ENCODE results near the gene MAP2K5.
A peak's percentile ranks its signal among the peaks of the same experiment; 100 is the strongest.

Gene MAP2K5

DNA sequence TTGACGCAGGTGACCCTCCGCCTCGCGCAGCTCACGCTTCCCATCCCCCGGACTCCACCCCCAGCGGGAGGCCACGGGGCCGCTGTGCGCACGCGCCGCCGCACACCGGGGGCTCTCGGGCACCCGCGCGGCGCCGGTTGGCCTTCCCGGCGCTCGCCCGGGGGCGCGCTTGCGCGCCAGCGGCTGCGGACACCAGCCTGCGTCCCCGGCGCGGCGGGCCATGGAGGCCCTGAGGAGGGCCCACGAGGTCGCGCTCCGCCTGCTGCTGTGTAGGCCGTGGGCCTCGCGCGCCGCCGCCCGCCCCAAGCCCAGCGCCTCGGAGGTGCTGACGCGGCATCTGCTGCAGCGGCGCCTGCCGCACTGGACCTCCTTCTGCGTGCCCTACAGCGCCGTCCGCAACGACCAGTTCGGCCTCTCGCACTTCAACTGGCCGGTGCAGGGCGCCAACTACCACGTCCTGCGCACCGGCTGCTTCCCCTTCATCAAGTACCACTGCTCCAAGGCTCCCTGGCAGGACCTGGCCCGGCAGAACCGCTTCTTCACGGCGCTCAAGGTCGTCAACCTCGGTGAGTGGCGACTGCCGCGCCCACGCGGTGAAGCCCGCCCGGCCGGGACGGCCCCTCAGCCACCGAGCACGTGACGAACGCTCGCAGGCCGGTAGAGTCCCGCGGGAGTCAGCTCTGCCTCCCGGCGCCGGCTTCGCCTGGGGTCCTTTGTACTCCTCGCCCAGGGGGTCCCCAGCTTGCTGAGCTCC lies 21.3 kb upstream of the MAP2K5 start, which contains the start of gene C15orf61 (continued):
- no peak for TF ChIP-seq ZNF175 (tag by site-specific recombination; IDR thresholded peaks at IDR 0.05)
- TF ChIP-seq GLIS2 (tag by site-specific recombination; IDR thresholded peaks at IDR 0.05) = peak; percentile 100
- TF ChIP-seq GLI4 (tag by site-specific recombination; IDR thresholded peaks at IDR 0.05) = peak; percentile 94; the same call in 1 of the 2 replicates
- TF ChIP-seq ZNF660 (tag by site-specific recombination; IDR thresholded peaks at IDR 0.05) = no peak; the same call in 1 of the 2 replicates
- peak; percentile 85 for TF ChIP-seq YY1 (tag by site-specific recombination; IDR thresholded peaks at IDR 0.05)
- no peak for TF ChIP-seq ZNF23 (tag by site-specific recombination; IDR thresholded peaks at IDR 0.05; ENCODE audit: borderline replicate concordance)
- peak; percentile 88; the same call in 1 of the 2 replicates for TF ChIP-seq SP3 (tag by site-specific recombination; IDR thresholded peaks at IDR 0.05)
- peak; percentile 40; the same call in 1 of the 2 replicates for TF ChIP-seq ZNF394 (tag by site-specific recombination; IDR thresholded peaks at IDR 0.05; ENCODE audit: borderline replicate concordance)
- peak; percentile 73 for TF ChIP-seq BCL11A (tag by site-specific recombination; IDR thresholded peaks at IDR 0.05; ENCODE audit: low read depth)
- no peak for TF ChIP-seq SCRT1 (tag by site-specific recombination; IDR thresholded peaks at IDR 0.05; ENCODE audit: borderline replicate concordance)
- TF ChIP-seq ZNF354C (tag by site-specific recombination; IDR thresholded peaks at IDR 0.05; ENCODE audit: borderline replicate concordance, low read depth) = no peak
- peak; percentile 77; the same call in 1 of the 2 replicates for TF ChIP-seq ZNF626 (tag by site-specific recombination; IDR thresholded peaks at IDR 0.05)
- TF ChIP-seq ZNF621 (tag by site-specific recombination; IDR thresholded peaks at IDR 0.05) = no peak
- peak; percentile 91; the same call in 1 of the 2 replicates for TF ChIP-seq TCF7L2 (IDR thresholded peaks at IDR 0.05; ENCODE audit: borderline replicate concordance, low read depth, low read length)
- TF ChIP-seq ZNF514 (tag by site-specific recombination; IDR thresholded peaks at IDR 0.05) = no peak
- TF ChIP-seq, protein P1, sequence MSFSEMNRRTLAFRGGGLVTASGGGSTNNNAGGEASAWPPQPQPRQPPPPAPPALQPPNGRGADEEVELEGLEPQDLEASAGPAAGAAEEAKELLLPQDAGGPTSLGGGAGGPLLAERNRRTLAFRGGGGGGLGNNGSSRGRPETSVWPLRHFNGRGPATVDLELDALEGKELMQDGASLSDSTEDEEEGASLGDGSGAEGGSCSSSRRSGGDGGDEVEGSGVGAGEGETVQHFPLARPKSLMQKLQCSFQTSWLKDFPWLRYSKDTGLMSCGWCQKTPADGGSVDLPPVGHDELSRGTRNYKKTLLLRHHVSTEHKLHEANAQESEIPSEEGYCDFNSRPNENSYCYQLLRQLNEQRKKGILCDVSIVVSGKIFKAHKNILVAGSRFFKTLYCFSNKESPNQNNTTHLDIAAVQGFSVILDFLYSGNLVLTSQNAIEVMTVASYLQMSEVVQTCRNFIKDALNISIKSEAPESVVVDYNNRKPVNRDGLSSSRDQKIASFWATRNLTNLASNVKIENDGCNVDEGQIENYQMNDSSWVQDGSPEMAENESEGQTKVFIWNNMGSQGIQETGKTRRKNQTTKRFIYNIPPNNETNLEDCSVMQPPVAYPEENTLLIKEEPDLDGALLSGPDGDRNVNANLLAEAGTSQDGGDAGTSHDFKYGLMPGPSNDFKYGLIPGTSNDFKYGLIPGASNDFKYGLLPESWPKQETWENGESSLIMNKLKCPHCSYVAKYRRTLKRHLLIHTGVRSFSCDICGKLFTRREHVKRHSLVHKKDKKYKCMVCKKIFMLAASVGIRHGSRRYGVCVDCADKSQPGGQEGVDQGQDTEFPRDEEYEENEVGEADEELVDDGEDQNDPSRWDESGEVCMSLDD (tag by site-specific recombination; IDR thresholded peaks at IDR 0.05) = no peak; the same call in 1 of the 2 replicates
- TF ChIP-seq ZNF157 (tag by site-specific recombination; IDR thresholded peaks at IDR 0.05) = no peak
- peak; percentile 89 for TF ChIP-seq ZBTB7A (tag by site-specific recombination; IDR thresholded peaks at IDR 0.05; ENCODE audit: low read depth)
- TF ChIP-seq, protein P2, sequence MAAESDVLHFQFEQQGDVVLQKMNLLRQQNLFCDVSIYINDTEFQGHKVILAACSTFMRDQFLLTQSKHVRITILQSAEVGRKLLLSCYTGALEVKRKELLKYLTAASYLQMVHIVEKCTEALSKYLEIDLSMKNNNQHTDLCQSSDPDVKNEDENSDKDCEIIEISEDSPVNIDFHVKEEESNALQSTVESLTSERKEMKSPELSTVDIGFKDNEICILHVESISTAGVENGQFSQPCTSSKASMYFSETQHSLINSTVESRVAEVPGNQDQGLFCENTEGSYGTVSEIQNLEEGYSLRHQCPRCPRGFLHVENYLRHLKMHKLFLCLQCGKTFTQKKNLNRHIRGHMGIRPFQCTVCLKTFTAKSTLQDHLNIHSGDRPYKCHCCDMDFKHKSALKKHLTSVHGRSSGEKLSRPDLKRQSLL (tag by site-specific recombination; IDR thresholded peaks at IDR 0.05) = 0 out of 2 replicates have a peak, but pooled peaks have one; percentile 9
- TF ChIP-seq, protein P3, sequence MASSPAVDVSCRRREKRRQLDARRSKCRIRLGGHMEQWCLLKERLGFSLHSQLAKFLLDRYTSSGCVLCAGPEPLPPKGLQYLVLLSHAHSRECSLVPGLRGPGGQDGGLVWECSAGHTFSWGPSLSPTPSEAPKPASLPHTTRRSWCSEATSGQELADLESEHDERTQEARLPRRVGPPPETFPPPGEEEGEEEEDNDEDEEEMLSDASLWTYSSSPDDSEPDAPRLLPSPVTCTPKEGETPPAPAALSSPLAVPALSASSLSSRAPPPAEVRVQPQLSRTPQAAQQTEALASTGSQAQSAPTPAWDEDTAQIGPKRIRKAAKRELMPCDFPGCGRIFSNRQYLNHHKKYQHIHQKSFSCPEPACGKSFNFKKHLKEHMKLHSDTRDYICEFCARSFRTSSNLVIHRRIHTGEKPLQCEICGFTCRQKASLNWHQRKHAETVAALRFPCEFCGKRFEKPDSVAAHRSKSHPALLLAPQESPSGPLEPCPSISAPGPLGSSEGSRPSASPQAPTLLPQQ (tag by site-specific recombination; IDR thresholded peaks at IDR 0.05) = peak; percentile 97
- TF ChIP-seq, protein P4, sequence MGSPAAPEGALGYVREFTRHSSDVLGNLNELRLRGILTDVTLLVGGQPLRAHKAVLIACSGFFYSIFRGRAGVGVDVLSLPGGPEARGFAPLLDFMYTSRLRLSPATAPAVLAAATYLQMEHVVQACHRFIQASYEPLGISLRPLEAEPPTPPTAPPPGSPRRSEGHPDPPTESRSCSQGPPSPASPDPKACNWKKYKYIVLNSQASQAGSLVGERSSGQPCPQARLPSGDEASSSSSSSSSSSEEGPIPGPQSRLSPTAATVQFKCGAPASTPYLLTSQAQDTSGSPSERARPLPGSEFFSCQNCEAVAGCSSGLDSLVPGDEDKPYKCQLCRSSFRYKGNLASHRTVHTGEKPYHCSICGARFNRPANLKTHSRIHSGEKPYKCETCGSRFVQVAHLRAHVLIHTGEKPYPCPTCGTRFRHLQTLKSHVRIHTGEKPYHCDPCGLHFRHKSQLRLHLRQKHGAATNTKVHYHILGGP (tag by site-specific recombination; IDR thresholded peaks at IDR 0.05) = peak; percentile 5; the same call in 1 of the 2 replicates
- TF ChIP-seq, protein P5, sequence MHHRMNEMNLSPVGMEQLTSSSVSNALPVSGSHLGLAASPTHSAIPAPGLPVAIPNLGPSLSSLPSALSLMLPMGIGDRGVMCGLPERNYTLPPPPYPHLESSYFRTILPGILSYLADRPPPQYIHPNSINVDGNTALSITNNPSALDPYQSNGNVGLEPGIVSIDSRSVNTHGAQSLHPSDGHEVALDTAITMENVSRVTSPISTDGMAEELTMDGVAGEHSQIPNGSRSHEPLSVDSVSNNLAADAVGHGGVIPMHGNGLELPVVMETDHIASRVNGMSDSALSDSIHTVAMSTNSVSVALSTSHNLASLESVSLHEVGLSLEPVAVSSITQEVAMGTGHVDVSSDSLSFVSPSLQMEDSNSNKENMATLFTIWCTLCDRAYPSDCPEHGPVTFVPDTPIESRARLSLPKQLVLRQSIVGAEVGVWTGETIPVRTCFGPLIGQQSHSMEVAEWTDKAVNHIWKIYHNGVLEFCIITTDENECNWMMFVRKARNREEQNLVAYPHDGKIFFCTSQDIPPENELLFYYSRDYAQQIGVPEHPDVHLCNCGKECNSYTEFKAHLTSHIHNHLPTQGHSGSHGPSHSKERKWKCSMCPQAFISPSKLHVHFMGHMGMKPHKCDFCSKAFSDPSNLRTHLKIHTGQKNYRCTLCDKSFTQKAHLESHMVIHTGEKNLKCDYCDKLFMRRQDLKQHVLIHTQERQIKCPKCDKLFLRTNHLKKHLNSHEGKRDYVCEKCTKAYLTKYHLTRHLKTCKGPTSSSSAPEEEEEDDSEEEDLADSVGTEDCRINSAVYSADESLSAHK (tag by site-specific recombination; IDR thresholded peaks at IDR 0.05) = no peak
- no peak for TF ChIP-seq SETDB1 (IDR thresholded peaks at IDR 0.05; ENCODE audit: insufficient read length, low read length)
- peak; percentile 95 for TF ChIP-seq ZNF335 (tag by site-specific recombination; conservative IDR thresholded peaks at IDR 0.05)
- TF ChIP-seq SCRT2 (tag by site-specific recombination; IDR thresholded peaks at IDR 0.05) = peak; percentile 63; the same call in 1 of the 2 replicates
- 0 out of 2 replicates have a peak, but pooled peaks have one; percentile 19 for TF ChIP-seq ZNF239 (tag by site-specific recombination; IDR thresholded peaks at IDR 0.05)
- TF ChIP-seq, protein P6, sequence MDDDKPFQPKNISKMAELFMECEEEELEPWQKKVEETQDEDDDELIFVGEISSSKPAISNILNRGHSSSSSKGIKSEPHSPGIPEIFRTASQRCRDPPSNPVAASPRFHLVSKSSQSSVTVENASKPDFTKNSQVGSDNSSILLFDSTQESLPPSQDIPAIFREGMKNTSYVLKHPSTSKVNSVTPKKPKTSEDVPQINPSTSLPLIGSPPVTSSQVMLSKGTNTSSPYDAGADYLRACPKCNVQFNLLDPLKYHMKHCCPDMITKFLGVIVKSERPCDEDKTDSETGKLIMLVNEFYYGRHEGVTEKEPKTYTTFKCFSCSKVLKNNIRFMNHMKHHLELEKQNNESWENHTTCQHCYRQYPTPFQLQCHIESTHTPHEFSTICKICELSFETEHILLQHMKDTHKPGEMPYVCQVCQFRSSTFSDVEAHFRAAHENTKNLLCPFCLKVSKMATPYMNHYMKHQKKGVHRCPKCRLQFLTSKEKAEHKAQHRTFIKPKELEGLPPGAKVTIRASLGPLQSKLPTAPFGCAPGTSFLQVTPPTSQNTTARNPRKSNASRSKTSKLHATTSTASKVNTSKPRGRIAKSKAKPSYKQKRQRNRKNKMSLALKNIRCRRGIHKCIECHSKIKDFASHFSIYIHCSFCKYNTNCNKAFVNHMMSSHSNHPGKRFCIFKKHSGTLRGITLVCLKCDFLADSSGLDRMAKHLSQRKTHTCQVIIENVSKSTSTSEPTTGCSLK (tag by site-specific recombination; IDR thresholded peaks at IDR 0.05) = no peak
- TF ChIP-seq KLF10 (tag by site-specific recombination; IDR thresholded peaks at IDR 0.05) = peak; percentile 69
